HUES64 (cell line): ENCODE data around the gene ENOX1.

ENCODE experiments used
- H3K27ac ChIP-seq: 2 replicates; pipeline ENCODE4 v1.7.0; 2013; ENCODE audit warnings: low read depth, low read length, inconsistent platforms
- H3K27me3 ChIP-seq: 2 replicates; pipeline ENCODE4 v1.6.1; 2013; ENCODE audit warnings: mild to moderate bottlenecking, low read length; ENCODE audit not compliant: insufficient read depth
- H3K36me3 ChIP-seq: 2 replicates; pipeline ENCODE4 v1.6.1; 2013; ENCODE audit warnings: mild to moderate bottlenecking, low read length; ENCODE audit not compliant: insufficient read depth
- H3K4me1 ChIP-seq: 2 replicates; pipeline ENCODE4 v1.6.1; 2013; ENCODE audit warnings: mild to moderate bottlenecking, low read length, moderate library complexity; ENCODE audit not compliant: insufficient read depth
- H3K4me3 ChIP-seq: 2 replicates; pipeline ENCODE4 v1.5.1; 2013; ENCODE audit warnings: mild to moderate bottlenecking, low read length, moderate library complexity
- H3K9ac ChIP-seq: 2 replicates; pipeline ENCODE4 v1.6.1; 2013; ENCODE audit warnings: mild to moderate bottlenecking, low read depth, low read length
- H3K9me3 ChIP-seq: 2 replicates; pipeline ENCODE4 v1.6.1; 2013; ENCODE audit warnings: low read depth, low read length; ENCODE audit not compliant: insufficient read depth
- WGBS: fragments of 150-250, 120-280 bp; methylation state at CpG from one replicate; pipeline ENCODE4 v1.1.7; 2013; ENCODE audit warnings: missing lambda C conversion rate; 5-methylcytosine and 5-hydroxymethylcytosine counted together

ENOX1 gene

DNA sequence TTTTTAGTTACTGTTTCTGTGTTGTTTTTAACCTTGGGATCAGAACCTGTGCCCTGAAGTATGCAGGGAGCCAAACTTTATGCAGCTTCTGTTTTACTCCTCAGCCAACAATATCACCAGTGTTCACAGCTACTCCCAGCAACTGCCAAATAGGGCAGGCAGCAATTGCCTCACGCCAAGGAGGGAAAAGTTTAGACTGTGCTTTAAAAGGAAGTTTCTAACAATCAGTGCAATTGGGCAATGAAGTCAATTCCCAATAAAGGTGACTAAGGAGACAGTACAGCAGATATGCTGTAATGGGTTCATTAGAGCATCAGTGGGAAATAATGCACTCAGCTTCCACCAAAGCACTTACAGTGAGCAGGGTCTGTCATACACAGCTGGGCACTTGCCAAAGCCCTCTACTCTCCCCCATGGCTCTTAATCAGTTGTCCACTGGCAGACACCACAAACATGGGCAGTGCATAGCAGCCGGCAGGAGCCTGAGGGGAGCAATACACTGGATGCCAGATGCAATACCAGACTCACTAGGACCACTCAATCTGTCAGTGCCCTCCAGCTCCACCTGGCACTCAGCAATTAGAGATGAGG is 19.3 kb downstream of the ENOX1 start:
- Histone ChIP-seq H3K27ac (no peak overlapping the region), H3K4me3 (no peak overlapping the region), H3K9me3 (no peaks in the 10 kb centered on the region), H3K36me3 (no peaks in the 10 kb centered on the region), H3K9ac (no peak overlapping the region), H3K27me3 (no peaks in the 10 kb centered on the region), H3K4me1 (peaks cover 22% of the 10 kb centered on the region)
- WGBS, result 92% methylated on average over 2 of the region's 2 CpGs

DNA sequence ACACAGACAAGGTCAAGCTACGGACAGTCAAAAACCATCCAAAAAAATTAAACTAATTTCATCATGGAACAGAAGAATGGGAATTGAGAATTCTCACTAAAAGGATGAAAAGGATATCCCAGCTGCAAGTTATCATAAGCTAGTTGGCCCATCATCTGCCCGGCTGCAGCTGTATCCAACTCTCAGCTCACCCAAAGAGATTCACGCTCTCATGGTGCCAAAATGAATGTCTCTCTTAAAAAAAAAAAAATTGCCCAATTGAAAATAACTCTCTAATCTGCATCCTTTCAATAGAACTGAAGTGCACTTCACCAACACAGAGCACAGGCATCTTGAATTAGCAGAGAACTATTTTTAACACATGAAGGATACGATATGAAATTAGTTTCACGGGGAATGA is 20.0 kb downstream of the ENOX1 start:
- Histone ChIP-seq H3K36me3 (no peaks in the 10 kb centered on the region), H3K27ac (no peak overlapping the region), H3K4me3 (no peak overlapping the region), H3K27me3 (no peaks in the 10 kb centered on the region), H3K9ac (no peak overlapping the region), H3K9me3 (no peaks in the 10 kb centered on the region), H3K4me1 (peaks cover 22% of the 10 kb centered on the region)
- 95% methylated on average over 4 of the region's 5 CpGs for WGBS

DNA sequence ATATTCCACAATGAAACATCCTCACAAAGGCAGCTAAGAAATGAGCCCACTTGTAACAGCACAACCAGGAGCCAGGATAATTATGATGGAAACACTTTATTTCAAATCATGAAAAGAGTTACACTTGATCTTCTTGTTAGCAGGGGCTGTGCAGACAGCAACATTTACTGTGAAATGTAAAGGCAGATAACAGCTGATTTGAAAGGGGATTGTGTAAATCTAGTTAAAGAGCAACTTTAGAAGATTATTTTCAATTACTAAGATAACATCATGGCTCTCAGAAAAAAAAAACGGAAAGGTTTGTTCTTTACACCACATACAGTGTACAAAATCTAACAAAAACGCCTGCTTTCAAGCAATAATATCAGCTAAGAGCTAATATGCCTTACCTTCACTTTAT is 22.4 kb downstream of the ENOX1 start:
- peaks cover 22% of the 10 kb centered on the region for H3K4me1 ChIP-seq
- H3K27ac ChIP-seq, result no peak overlapping the region
- 77% methylated on average over 2 of the region's 2 CpGs for WGBS

GRCh38 chr13:43763143-43763759 is 23.5 kb downstream of the ENOX1 start:
- Histone ChIP-seq H3K27ac (no peak overlapping the region), H3K36me3 (no peaks in the 10 kb centered on the region), H3K9ac (no peak overlapping the region), H3K9me3 (no peaks in the 10 kb centered on the region), H3K4me1 (peaks cover 22% of the 10 kb centered on the region), H3K27me3 (no peaks in the 10 kb centered on the region), H3K4me3 (no peak overlapping the region)
- WGBS, result 90% methylated on average over 6 of the region's 6 CpGs

More for the DNA sequence above, 22.4 kb downstream of the ENOX1 start:
- no peaks in the 10 kb centered on the region for H3K9me3 ChIP-seq
- no peaks in the 10 kb centered on the region for H3K36me3 ChIP-seq
- H3K4me3 ChIP-seq, result no peak overlapping the region
- no peak overlapping the region for H3K9ac ChIP-seq
- H3K27me3 ChIP-seq, result no peaks in the 10 kb centered on the region

DNA sequence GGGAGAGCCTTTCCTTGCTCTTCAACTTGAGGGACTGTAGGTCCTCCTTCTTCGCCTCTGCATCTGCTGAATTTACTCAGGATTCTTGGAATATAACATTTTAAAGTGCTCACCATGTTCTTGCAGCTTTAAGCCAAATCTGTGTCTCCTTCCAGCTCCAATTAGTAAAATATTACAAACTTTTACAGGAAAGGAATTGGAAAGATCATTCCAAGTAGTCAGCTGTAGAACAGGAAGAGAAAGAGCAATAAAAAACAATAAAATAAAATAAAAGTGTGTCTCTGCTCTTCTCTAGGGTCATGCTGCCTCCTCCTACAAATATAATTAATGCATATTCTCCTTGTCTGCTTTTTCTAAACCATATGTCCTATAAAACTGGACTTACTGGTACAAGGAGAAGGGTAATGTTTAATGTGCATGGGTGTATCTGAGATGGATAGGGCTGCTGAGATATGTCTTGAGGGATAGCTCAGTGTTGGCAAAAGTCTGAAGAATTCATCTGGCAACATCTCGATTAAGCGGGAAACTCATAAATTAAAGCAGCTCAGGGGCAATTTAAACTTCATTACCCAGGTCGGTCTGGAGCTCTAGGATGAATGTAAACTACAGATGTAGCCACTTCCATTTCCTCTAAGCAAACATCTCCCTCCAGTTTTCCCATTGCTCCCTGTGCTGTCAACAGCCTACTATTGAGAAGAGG is 25.0 kb downstream of the ENOX1 start:
- H3K27me3 ChIP-seq, result no peaks in the 10 kb centered on the region
- peaks cover 22% of the 10 kb centered on the region for H3K4me1 ChIP-seq
- H3K27ac ChIP-seq, result no peak overlapping the region
- no peaks in the 10 kb centered on the region for H3K36me3 ChIP-seq
- H3K4me3 ChIP-seq, result no peak overlapping the region
- WGBS, result 96% methylated on average over 4 of the region's 4 CpGs
- H3K9ac ChIP-seq, result no peak overlapping the region
- H3K9me3 ChIP-seq, result no peaks in the 10 kb centered on the region

- no peak overlapping the region for H3K27ac ChIP-seq
- no peak overlapping the region for H3K9ac ChIP-seq
- no peak overlapping the region for H3K4me3 ChIP-seq
- WGBS, result 87% methylated on average over 3 of the region's 3 CpGs
- peaks cover 20% of the 10 kb centered on the region for H3K4me1 ChIP-seq
- no peaks in the 10 kb centered on the region for H3K36me3 ChIP-seq
- no peaks in the 10 kb centered on the region for H3K9me3 ChIP-seq
- H3K27me3 ChIP-seq, result no peaks in the 10 kb centered on the region
Observed at GRCh38 chr13:43760257-43760656, 26.5 kb downstream of the ENOX1 start.

DNA sequence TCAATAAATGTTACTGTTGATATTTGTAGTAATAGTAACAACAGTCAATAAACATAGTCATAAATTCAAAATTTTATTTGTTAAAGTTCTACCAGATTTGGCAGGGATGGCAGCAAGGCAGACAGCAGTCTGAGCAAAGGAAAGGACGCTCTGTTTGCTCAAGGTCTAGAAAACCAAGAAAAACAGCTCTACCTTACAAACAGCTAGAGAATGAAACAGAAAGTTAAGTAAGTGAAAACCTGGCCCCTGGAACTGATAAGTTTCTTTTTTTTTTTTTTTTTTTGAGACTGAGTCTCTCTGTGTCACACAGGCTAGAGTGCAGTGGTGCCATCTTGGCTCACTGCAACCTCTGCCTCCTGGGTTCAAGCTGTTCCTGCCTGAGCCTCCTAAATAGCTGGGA is 27.9 kb downstream of the ENOX1 start:
- WGBS, result no CpG with 5 or more reads among the region's 1 CpG
- Histone ChIP-seq H3K27me3 (no peaks in the 10 kb centered on the region), H3K27ac (no peak overlapping the region), H3K9ac (no peak overlapping the region), H3K4me3 (no peak overlapping the region), H3K36me3 (no peaks in the 10 kb centered on the region), H3K4me1 (peaks cover 6% of the 10 kb centered on the region; the same call in 1 of the 2 replicates), H3K9me3 (no peaks in the 10 kb centered on the region)

DNA sequence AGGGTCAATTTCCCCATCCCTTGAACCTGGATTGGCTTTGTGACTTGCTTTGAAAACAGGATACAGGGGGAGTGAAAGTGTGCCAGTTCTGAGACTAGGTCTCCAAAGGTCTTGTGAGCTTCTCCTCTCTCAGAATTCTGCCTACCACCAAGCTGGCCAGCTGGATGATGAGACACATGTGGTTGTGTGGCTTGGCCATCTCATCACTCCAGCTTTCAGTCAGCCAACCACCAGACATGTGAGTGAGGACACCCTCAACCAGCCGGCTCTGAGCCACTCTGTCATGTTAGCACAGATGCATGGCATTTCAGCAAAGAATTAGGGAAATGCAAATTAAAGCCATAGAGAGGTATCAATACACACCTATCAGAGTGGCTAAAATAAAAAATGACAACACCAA is 29.5 kb downstream of the ENOX1 start:
- Histone ChIP-seq H3K9me3 (no peaks in the 10 kb centered on the region), H3K27me3 (no peaks in the 10 kb centered on the region), H3K36me3 (no peaks in the 10 kb centered on the region), H3K27ac (no peak overlapping the region), H3K4me1 (no peaks in the 10 kb centered on the region), H3K4me3 (no peak overlapping the region), H3K9ac (no peak overlapping the region)
- WGBS, result 78% methylated on average over 1 of the region's 1 CpG

GRCh38 chr13:43755844-43756243 is 30.9 kb downstream of the ENOX1 start:
- Histone ChIP-seq H3K9ac (no peak overlapping the region), H3K9me3 (no peaks in the 10 kb centered on the region), H3K27me3 (no peaks in the 10 kb centered on the region), H3K27ac (no peak overlapping the region), H3K36me3 (no peaks in the 10 kb centered on the region), H3K4me3 (no peak overlapping the region), H3K4me1 (no peaks in the 10 kb centered on the region)
- WGBS, result 96% methylated on average over 1 of the region's 1 CpG

DNA sequence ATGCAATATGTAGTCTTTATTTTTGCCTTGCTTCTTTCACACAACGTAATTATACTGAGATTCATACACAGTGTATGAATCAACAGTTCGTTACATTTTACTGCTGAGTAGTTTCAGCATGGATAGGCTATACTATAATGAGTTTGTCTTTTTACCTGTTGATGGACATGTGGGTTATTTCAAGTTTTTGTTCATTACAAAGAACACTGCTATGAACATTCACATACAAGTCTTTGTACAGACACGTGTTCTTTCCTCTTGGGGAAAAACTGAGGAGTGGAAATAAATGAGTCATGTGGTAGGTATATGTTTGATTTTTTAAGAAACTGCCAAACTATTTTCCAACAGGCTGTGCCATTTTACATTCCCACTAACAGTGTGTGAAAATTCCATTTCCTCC is 35.1 kb downstream of the ENOX1 start:
- Histone ChIP-seq H3K4me3 (no peak overlapping the region), H3K9me3 (no peaks in the 10 kb centered on the region), H3K9ac (no peak overlapping the region), H3K27ac (no peak overlapping the region), H3K36me3 (no peaks in the 10 kb centered on the region), H3K27me3 (no peaks in the 10 kb centered on the region), H3K4me1 (no peaks in the 10 kb centered on the region)
- whole genome bisulfite sequencing, result 95% methylated on average over 2 of the region's 3 CpGs

- Histone ChIP-seq H3K27ac (no peak overlapping the region), H3K36me3 (no peaks in the 10 kb centered on the region), H3K9me3 (no peaks in the 10 kb centered on the region), H3K27me3 (no peaks in the 10 kb centered on the region), H3K9ac (no peak overlapping the region), H3K4me3 (no peak overlapping the region), H3K4me1 (no peaks in the 10 kb centered on the region)
- WGBS, result 67% methylated on average over 1 of the region's 1 CpG
Observed at GRCh38 chr13:43749503-43749902, 37.3 kb downstream of the ENOX1 start.
